LNCaP clone FGC (cell line): Measurements from ENCODE around the gene FIGLA.

Experiments used
- DNase-seq: peaks from one replicate; pipeline ENCODE4 v3.0.0-alpha.2; 2011; ENCODE audit warnings: low read depth
- H3K4me3 ChIP-seq: 2 replicates; pipeline ENCODE4 v1.5.1; 2011; ENCODE audit warnings: mild to moderate bottlenecking, low read depth, low read length, control low read depth
- CTCF ChIP-seq: IDR thresholded peaks from 2 replicates; pipeline ENCODE4 v1.5.1; 2012; ENCODE audit warnings: mild to moderate bottlenecking; ENCODE audit not compliant: control insufficient read depth, insufficient read depth; ENCODE audit errors: extremely low read depth

The FIGLA gene

GRCh38 chr2:70767079-70767698 lies 23.3 kb downstream of the FIGLA start:
- TF ChIP-seq CTCF: no peak
- no peak for DNase-seq
- H3K4me3 ChIP-seq: peak overlapping the region; percentile 30

GRCh38 chr2:70766357-70767078 lies 23.9 kb downstream of the FIGLA start:
- TF ChIP-seq CTCF: no peak
- no peak overlapping the region for H3K4me3 ChIP-seq
- DNase-seq: no peak

GRCh38 chr2:70765507-70765906 lies 24.9 kb downstream of the FIGLA start:
- no peak for DNase-seq
- no peak overlapping the region for H3K4me3 ChIP-seq
- no peak for TF ChIP-seq CTCF

GRCh38 chr2:70759446-70759845 lies 31.0 kb downstream of the FIGLA start:
- no peak for DNase-seq
- H3K4me3 ChIP-seq: no peak overlapping the region
- TF ChIP-seq CTCF: no peak

GRCh38 chr2:70757966-70758365 lies 32.5 kb downstream of the FIGLA start:
- no peak for DNase-seq
- H3K4me3 ChIP-seq: no peak overlapping the region
- TF ChIP-seq CTCF: no peak

- no peak for DNase-seq
- no peak for TF ChIP-seq CTCF
- H3K4me3 ChIP-seq: no peak overlapping the region
Measured at GRCh38 chr2:70757360-70757759, 33.1 kb downstream of the FIGLA start.
